Measurements from ENCODE around the gene TNC.
"Not testable (repeated sequence)": the region's sequence is repeated elsewhere in the genome, so short reads cannot be mapped to it uniquely, and the experiment has no call there.

Gene TNC

DNA sequence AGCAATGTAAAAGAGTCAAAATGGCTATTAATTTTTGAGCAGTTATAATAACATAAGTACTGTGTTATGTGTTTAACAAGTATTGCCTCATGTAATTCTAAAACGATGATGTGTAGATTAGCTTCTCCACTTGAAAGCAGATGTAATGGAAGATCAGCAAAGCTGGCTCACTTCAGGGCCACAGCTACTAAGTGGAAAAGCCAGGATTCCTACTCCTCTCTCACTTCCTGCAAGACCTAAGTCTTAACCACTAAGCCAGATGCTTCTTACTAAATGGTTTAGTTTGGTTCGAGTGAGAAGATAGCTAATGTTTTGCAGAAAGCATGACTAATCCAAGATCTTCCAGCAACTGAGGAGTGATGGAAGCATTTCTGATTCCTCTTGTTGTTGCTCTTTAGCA lies 15.7 kb upstream of the TNC start:
- DNase-seq = no peak

GRCh38 chr9:115132648-115133047 lies 14.7 kb upstream of the TNC start:
- no peak for DNase-seq

- no peak for DNase-seq
Observed at GRCh38 chr9:115130176-115130575, 12.2 kb upstream of the TNC start.

DNA sequence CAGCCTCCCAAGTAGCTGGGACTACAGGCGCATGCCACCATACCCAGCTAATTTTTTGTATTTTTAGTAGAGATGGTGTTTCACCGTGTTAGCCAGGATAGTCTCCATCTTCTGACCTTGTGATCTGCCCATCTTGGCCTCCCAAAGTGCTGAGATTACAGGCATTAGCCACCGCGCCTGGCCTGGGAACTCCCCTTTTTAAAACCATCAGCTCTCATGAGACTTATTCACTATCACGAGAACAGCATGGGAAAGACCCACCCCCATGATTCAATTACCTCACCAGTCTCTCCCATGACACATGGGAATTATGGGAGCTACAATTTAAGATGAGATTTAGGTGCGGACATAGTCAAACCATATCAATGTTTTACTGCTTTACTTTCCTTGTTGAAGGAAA lies 10.8 kb upstream of the TNC start:
- DNase-seq = not testable (repeated sequence)

- peak; percentile 30 for DNase-seq
Observed at GRCh38 chr9:115127191-115127817, 9.3 kb upstream of the TNC start.

DNA sequence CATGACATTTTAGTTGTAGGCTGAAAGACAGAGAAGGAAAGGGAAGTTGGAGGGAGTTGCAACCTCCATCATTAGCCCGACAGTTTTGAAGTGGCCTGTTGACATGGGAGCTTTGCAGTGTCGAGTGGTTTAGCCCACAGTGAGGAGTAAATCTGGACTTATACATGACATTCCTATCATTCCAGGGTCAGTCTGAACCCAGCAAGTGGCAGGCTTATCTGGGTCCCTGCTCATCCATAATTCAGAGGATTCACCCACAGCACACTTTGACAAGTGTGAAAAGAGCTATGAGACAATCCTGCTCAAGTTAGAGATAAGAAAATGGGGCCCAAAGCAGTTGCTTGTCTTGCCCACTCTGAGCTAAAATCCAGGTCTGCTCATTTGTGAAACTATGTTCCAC lies 8.4 kb upstream of the TNC start:
- no peak for DNase-seq

- DNase-seq = no peak
Observed at GRCh38 chr9:115122937-115123336, 5.0 kb upstream of the TNC start.

- DNase-seq = no peak
Observed at GRCh38 chr9:115121181-115121580, 3.2 kb upstream of the TNC start.

- DNase-seq = peak; percentile 90
Observed at GRCh38 chr9:115118879-115119218, 892 bp upstream of the TNC start.

DNA sequence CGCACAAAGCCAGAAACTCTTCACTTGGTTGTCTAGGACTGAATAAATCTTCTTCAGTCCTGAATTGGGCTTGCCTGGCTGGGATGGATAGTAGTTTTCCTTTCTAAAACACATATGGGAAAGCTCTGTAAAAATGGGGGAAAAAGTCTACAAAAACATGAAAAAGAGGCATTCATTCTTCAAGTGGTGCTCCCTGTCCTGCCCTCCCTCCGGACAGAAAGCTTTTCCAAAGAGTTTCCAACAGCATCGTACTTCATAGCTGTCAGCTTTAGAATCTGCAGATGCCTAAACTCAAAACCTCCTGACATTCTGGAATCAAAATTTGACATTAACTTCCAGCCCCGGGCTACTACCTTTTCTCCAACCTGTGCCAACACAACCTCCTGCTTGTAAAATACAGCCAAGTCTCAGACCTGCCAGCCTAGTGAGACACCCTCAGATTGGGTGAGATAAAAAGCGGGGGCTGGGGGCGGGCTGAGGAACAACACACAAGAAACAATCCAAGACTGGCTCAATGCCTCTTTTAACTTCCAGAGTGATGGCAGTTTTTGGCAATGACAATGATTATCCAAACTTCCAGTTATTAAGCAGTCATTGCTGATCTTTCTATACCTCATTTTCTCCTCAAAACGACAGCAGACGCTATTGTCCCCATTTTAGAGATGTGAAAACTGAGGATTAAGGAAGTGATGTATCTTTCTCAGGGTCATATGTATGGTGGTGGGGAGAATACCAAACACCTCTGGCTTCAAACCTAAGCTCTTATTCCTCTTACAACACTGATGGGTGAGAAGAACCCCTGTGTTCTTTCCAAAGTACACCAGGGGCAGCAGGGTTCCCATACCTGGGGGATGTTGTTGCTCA lies 1.3 kb downstream of the TNC start:
- DNase-seq = no peak

DNA sequence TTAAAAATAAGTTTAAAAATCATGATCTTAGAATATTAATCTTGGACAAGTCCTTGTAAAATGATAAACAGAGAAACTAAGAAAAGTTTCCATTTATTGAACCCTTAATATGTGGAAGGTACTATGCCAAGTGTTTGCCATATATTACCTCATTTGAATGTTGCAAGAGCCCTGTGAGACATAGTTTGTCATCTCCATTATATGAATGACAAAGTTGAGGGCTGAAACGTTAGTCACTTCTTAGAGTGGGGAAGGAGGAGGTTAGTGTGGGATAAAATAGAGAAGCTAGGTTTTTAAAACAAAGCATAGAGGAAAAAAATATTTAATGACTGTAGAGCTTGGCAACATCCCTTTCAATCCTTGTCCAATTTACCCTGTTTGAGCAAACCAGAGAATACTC lies 2.0 kb downstream of the TNC start:
- no peak for DNase-seq

DNA sequence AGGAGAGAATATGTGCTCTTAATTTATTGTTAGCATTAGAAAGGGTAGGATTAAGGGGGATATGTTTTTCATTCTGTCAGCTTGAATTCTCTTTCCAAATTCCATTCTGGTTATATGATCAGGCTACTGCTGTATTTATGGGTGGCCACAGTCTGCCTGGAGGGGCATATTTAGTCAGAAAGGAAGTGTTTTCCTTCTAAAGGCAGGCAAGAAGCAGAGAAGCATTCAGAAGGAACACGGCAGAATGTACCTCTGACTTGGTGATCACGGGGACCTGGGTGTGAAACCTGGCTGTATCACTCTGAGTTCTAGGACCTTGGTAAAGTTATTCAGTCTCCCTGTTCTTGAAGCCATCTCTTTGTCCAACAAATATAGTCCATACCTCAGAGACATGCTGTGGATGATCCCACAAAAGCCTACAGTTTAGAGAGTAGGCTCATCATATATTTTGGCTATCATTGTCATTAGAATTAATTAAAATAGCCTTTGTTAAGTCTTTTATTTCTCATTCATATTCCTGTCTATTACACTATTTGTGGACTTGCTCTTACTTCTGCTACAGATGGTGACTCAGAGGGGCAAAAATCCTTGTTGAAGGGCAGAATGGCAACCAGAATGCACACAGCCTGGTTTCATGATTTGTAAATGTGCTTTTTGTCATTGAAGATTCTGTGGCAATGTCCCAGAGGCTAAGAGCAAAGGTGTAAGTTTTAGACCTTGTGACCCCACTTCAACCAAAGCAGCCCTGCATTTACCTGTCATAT lies 2.7 kb downstream of the TNC start:
- DNase-seq = no peak

DNA sequence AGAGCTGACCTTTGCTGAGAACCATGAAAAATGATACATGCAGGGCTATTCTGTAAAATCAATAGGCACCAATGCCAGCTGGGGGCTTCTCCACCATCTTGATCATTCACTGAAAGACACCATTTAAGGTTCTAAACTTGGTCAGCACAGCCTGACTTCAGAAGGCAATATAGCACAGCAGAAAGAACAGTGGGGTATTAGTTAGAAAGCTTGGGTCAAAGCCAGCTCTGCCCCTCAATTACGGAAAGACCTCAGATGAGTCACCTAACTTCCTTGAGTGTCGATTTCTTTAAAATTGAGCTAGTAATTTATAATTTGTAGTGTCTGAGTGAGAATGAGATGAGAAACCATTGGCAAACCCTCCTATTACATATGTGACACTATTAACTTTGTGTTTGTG lies 3.4 kb downstream of the TNC start:
- DNase-seq = no peak

- no peak for DNase-seq
Observed at GRCh38 chr9:115114084-115114483, 3.9 kb downstream of the TNC start.

DNA sequence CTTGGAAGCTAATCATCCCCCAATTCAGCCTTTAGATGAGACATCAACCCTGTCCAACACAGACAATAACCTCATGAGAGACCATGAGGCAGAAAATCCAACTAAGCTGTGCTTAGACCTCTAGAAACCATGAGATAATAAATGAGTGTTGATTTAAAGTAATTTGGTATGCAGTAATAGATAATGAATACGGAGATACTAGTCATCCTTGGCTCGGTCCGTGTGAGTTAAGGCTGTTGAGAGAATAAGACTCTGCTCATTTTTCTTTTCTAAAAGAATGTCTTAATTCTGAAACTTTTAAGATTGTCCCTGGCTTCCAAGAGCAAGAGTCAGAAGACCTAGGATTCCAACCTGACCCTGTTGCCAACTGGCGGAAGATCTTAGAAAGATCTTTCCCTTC lies 6.1 kb downstream of the TNC start:
- DNase-seq = no peak

DNA sequence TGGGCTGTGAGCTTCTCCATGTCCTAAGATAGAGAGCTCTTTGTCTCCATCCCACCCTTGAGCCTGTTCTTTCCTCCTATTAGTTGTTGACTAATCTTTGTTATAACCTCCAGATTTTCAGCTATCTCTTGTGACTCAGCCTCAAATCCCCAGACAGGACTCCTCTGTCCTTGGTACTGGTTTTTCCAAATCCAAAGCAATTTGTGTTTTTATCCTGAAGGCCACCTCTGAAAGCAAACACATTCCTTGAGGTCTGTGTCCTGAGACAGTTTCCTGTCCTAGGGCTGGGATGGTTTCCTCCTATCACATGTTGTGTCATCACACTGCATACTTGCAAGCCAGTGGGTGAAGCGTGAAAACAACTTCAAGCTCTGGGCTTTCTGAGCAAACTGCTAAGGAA lies 8.5 kb downstream of the TNC start:
- DNase-seq = no peak

DNA sequence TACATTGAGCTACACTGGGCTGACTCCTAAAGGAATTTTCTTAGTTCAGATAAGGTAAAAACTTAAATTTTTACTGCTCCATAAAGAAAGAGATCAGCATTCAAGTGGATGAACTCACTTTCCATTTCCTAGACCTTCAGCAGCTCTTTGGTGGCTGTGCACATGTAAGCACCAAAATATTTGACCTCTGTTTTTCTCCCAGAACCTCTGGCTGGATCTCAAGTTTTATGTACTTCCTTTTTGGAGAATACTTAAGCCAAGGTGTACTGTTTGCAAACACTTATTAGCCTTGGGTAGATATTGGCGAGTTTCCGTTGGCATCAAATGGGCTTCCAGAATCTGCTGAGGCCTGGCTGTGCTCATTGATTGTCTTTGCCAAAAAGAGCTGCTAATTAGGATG lies 10.3 kb downstream of the TNC start:
- DNase-seq = no peak

DNA sequence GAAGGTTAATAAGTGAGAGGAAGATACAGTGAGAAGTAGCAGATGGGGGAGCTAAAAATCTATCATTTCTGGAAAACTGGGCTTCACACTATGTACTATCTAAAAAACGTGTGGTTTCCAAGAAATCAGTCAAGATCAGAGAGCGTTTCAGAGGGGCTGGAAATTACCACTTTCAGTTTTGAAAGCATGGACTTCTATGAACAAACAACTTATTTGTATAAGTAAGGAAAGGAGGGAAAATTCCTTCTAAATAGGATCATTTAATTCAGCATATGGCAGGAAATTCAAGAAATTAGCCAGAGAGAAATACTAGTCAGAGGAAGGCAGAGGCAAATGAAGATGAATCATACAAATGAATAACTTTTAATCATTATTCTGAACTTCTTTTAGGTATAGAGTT lies 11.3 kb downstream of the TNC start:
- DNase-seq = no peak

DNA sequence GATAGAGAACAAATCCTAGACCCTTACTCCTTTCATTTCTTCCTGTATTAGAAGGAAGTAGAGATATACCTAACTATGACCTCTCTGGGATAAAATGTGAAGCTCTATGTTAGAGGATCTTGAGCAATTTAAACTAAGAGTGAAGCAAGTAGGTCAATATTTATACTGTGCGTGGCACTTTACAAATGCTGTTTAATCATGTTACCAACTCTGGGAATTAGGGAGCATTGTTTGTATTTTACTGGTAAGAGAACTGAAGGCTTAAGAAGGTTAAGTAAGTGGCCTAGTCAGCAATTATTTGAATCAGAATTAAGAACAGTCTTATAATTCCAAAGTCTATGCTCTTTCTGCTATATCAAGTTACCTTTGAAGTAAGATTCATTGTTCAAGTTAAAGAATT lies 12.0 kb downstream of the TNC start:
- no peak for DNase-seq

DNA sequence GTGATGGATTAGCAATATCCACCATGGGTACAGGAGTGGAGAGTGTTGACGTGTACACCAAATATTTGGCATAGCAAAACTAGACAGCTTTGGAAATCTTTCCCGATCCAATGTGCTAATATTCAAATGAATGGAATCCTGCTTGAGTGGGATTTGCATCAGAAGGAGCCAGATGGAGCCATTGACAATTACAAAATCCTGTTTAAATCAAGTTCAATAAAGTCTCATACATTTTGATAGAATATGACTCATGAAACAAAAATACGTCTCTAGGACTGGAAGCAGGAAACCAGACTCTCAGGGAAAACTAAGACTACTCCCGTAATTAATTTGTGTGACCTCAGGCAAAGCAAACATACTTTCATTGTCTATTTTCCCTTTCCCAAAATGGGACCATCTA lies 13.0 kb downstream of the TNC start:
- no peak for DNase-seq

DNA sequence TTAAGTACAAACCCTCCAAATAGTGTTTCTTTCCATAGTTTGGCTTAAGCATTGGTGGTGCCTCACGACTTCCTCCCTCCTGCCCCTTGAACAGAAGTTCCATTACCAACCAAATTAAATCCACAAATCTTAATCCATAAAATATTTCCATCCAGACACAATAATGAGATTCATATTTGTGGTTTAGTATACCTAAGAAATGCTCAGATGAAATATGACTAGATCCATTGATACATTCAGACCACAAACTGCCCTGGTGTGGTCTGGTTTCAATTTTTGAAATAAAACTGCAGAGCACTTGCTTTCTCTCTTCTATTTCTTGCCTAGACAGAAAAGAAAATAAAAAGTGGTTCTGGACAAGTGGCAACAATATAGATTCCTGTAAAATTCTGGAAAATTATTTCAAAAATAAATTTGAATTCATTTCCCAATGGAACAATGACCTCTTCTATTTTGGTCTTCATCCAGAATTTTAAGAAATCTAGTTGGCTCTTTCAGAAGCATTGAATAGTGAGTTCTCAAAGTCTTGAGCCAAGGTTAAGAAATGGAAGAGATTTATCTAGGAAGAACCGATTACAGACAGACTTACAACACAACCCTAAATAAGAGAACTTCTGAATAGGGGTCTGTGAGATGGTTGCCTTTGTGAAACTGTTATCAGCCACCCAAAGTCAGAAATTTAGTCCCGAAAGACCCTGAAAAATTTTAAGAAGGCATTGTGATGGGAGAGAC lies 14.0 kb downstream of the TNC start:
- no peak for DNase-seq

GRCh38 chr9:115099901-115100300 lies 18.1 kb downstream of the TNC start:
- no peak for DNase-seq

GRCh38 chr9:115098226-115098965 lies 19.6 kb downstream of the TNC start:
- no peak for DNase-seq
